WI38 (cell line): ENCODE results near the gene NADK2.
"Not testable (repeated sequence)": the region's sequence is repeated elsewhere in the genome, so short reads cannot be mapped to it uniquely, and the experiment has no call there.

Source experiments
- H3K4me3 ChIP-seq: 2 replicates; pipeline ENCODE4 v1.5.1; 2011; ENCODE audit warnings: low read depth, mild to moderate bottlenecking, control low read depth, low read length
- TF ChIP-seq, protein P1 (sequence below): IDR thresholded peaks from 2 replicates; pipeline ENCODE4 v1.5.1; 2012; ENCODE audit warnings: low read depth, mild to moderate bottlenecking, control low read depth, low read length

NADK2 gene

DNA sequence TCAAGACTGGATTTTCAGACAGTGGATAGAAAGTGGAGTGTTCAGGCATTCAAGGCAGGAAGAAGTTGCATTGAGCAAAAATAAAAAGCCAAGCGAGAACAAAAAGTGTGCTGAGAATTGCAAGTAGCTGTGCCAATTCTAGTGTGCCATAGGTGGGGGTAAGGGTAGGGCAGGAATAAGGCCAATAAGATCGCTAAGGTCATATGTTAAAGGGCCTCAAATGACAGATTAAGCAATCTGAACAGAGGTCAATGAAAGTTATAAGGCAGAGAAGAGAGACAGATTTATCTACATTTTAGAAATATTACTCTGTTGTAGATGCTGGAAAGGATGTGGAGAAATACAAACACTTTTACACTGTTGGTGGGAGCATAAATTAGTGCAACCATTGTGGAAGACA lies 36.4 kb downstream of the NADK2 start:
- TF ChIP-seq, protein P1, sequence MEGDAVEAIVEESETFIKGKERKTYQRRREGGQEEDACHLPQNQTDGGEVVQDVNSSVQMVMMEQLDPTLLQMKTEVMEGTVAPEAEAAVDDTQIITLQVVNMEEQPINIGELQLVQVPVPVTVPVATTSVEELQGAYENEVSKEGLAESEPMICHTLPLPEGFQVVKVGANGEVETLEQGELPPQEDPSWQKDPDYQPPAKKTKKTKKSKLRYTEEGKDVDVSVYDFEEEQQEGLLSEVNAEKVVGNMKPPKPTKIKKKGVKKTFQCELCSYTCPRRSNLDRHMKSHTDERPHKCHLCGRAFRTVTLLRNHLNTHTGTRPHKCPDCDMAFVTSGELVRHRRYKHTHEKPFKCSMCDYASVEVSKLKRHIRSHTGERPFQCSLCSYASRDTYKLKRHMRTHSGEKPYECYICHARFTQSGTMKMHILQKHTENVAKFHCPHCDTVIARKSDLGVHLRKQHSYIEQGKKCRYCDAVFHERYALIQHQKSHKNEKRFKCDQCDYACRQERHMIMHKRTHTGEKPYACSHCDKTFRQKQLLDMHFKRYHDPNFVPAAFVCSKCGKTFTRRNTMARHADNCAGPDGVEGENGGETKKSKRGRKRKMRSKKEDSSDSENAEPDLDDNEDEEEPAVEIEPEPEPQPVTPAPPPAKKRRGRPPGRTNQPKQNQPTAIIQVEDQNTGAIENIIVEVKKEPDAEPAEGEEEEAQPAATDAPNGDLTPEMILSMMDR: no peak
- no peak overlapping the region for H3K4me3 ChIP-seq

DNA sequence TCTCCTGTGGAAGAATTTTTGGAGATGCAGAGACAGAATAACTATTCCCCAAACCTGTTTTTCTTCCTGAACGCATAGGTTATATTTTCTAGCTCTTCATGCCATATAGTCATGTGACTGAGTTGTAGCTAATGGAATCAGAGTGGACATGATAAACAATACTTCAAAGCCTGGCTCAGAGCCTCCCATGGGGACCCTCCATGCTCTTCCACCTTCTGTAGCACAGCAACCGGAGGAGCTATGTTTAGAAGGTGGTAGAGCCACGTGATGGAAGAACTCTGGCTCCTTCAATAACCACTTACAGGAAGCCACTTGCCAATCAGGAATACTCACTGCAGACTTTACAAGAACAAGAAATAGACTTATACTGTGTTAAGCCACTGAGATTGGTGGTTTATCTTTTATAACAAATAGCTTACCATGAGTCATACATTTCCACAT lies 39.2 kb downstream of the NADK2 start:
- TF ChIP-seq, protein P1: no peak
- no peak overlapping the region for H3K4me3 ChIP-seq

DNA sequence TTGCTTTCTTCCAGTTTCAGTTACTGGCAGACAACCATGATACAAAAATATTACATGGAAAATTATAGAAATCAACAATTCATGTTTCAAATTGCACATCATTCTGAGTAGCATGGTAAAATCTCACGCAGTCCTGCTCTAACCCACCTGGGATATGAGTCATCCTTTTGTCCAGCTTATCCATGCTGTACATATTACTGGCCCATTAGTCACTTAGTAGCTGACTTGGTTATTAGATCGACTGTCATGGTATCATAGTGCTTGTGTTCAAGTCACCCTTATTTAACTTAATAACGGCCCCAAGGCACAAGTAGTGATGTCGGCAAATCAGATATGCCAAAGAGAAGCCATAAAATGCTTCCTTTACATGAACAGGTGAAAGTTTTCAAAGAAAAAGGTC lies 41.2 kb downstream of the NADK2 start:
- no peak overlapping the region for H3K4me3 ChIP-seq
- TF ChIP-seq, protein P1: no peak

DNA sequence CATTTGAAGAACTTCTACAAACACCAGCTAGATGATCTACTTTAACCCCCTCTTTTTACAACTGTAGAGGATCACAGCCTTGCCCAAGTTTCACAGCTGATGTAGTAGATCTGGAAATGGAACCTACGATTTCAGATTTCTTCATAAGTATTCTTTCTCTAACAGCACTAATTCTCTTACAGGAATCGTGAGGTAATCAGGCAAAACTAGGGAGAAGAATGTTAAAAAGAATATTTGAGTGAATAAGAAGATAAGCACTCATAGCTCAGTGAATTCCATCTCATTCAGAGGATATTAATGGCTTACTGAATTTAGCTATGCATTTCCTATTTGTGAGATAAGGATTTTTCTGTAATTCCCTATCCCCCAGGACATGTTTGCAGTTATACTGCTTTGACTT lies 42.1 kb downstream of the NADK2 start:
- no peak overlapping the region for H3K4me3 ChIP-seq
- TF ChIP-seq, protein P1: no peak

DNA sequence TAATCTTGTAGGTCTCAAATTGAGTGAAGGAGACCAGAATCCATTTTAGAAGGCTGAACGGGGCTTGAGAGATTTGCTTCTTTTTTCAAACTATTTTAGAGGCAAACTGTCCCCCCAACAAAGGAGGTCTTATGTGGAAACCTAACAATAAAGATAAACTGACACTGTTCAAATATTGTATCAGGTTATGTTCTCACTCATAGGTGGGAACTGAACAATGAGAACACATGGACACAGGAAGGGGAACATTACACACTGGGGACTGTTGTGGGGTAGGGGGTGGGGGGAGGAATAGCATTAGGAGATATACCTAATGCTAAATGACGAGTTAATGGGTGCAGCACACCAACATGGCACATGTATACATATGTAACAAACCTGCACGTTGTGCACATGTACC lies 42.9 kb downstream of the NADK2 start:
- not testable (repeated sequence) for H3K4me3 ChIP-seq

DNA sequence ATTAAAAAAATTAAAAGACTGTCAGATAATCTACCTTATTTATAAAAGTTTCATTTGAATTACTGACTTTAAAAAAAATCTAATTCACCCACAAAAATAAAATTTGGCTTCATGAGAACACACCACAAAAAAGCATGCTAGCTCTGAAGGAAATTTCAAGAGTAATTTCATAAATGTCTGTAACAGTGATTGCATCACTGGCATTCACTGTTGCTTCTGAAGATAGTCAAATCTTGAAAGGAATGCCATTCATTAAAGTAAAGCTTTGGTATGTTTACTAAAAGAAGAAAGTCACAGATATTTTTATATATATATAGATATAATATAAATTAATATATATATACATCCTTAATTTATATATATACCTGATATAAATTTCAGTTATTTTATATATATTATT lies 43.4 kb downstream of the NADK2 start:
- TF ChIP-seq, protein P1: no peak
- H3K4me3 ChIP-seq: no peak overlapping the region

DNA sequence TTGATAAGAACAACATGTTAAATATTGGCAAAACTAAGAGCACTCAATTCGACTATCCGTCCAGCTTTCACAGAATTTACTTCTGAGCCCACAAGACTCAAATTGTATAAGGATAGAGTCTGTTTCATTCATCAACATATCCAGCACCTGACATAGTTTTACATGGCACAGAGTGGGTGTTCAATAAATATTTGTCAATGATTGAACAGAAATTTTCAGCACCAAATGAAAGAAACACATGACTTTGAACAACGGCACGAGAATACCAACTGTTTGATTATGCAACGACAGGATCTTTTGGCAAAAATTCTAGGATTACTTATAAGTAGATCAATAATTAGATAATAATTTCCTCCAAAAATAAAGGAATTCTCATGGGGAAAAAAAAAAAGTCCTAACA lies 48.0 kb downstream of the NADK2 start:
- no peak overlapping the region for H3K4me3 ChIP-seq
- TF ChIP-seq, protein P1: no peak

DNA sequence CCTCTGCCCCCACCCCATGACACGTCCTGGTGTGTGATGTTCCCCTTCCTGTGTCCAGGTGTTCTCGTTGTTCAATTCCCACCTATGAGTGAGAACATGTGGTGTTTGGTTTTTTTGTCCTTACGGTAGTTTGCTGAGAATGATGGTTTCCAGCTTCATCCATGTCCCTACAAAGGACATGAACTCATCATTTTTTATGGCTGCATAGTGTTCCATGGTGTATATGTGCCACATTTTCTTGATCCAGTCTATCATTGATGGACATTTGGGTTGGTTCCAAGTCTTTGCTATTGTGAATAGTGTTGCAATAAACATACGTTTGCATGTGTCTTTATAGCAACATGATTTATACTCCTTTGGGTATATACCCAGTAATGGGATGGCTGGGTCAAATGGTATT lies 57.3 kb downstream of the NADK2 start:
- H3K4me3 ChIP-seq: not testable (repeated sequence)
